ENCODE measurements around the gene COX5B. TPM values are rescaled to one million over a fixed set of nuclear protein-coding genes. Genes with fewer than 3 reads are reported as not detected.
A peak's percentile ranks its signal among the peaks of the same experiment; 100 is the strongest.

Gene COX5B, protein sequence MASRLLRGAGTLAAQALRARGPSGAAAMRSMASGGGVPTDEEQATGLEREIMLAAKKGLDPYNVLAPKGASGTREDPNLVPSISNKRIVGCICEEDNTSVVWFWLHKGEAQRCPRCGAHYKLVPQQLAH
- total RNA-seq (2011; cell fraction: chromatin; rRNA removed; ENCODE audit: low replicate concordance) = 55.0 and 69.6 TPM in 2 replicates
- total RNA-seq (2011; cell fraction: nucleolus; rRNA removed) = 123 and 139 TPM in 2 replicates
- 112 and 121 TPM in 2 replicates for total RNA-seq (2011; cell fraction: nucleoplasm; rRNA removed)
- 1,235 and 1,392 TPM in 2 replicates for total RNA-seq (2014; rRNA removed)
- total RNA-seq (2014; rRNA removed; fragmentation: Illumina TruSeq; extraction: Trizol) = 182 and 199 TPM in 2 replicates
- total RNA-seq (2015; rRNA removed; fragmentation: Illumina TruSeq; extraction: Trizol) = 458 and 535 TPM in 2 replicates
- total RNA-seq (2021) = 536 and 603 TPM in 2 replicates
- 535 and 582 TPM in 2 replicates for polyA plus RNA-seq (2011; rRNA removed)
- polyA plus RNA-seq (2011; cell fraction: cytosol; rRNA removed) = 717 and 760 TPM in 2 replicates
- 365 and 570 TPM in 2 replicates for polyA plus RNA-seq (2011; cell fraction: nucleus; rRNA removed)
- polyA plus RNA-seq (2012) = 526 and 547 TPM in 2 replicates
- 154 and 281 TPM in 2 replicates for polyA plus RNA-seq (2014; fragmentation: Illumina TruSeq; extraction: Trizol)
- polyA plus RNA-seq (2014; fragmentation: Nextera tagmentation; extraction: Ambion mirVana) = 100 to 1,000 TPM; 305 to 487 TPM
- polyA plus RNA-seq (2014; rRNA removed) = 1,304 and 1,424 TPM in 2 replicates
- 60.5 and 61.2 TPM in 2 replicates for polyA minus RNA-seq (2011; rRNA and poly(A)+ RNA removed)
- 88.6 and 115 TPM in 2 replicates for polyA minus RNA-seq (2011; cell fraction: cytosol; rRNA and poly(A)+ RNA removed)
- 46.4 and 75.2 TPM in 2 replicates for polyA minus RNA-seq (2011; cell fraction: nucleus; rRNA and poly(A)+ RNA removed)
- percentile 98 among the genes with signal in this experiment for Bru-seq, nascent RNA
- BruChase-seq, experiment 1, labeled RNA remaining after a 2-hour chase = percentile 95 among the genes with signal in this experiment
- percentile 92 among the genes with signal in this experiment for BruChase-seq, experiment 2, labeled RNA remaining after a 6-hour chase
- long read RNA-seq, experiment 1, transcript COX5B-201 (4 exons, 712 nt) = major isoform, 601 of 635 reads
- long read RNA-seq, experiment 1, partial matches to known transcripts = 20 of 635 reads
- long read RNA-seq, experiment 1, other reads (novel, unspliced or antisense) = 11 of 635 reads
- long read RNA-seq, experiment 2, transcript COX5B-201 (4 exons, 712 nt) = major isoform, 543 of 577 reads
- long read RNA-seq, experiment 2, partial matches to known transcripts = 14 of 577 reads
- long read RNA-seq, experiment 2, other reads (novel, unspliced or antisense) = 17 of 577 reads
- long read RNA-seq, experiment 3, transcript COX5B-201 (4 exons, 712 nt) = major isoform, 765 of 776 reads
- long read RNA-seq, experiment 3, partial matches to known transcripts = 6 of 776 reads
- long read RNA-seq, experiment 3, other reads (novel, unspliced or antisense) = 5 of 776 reads

DNA sequence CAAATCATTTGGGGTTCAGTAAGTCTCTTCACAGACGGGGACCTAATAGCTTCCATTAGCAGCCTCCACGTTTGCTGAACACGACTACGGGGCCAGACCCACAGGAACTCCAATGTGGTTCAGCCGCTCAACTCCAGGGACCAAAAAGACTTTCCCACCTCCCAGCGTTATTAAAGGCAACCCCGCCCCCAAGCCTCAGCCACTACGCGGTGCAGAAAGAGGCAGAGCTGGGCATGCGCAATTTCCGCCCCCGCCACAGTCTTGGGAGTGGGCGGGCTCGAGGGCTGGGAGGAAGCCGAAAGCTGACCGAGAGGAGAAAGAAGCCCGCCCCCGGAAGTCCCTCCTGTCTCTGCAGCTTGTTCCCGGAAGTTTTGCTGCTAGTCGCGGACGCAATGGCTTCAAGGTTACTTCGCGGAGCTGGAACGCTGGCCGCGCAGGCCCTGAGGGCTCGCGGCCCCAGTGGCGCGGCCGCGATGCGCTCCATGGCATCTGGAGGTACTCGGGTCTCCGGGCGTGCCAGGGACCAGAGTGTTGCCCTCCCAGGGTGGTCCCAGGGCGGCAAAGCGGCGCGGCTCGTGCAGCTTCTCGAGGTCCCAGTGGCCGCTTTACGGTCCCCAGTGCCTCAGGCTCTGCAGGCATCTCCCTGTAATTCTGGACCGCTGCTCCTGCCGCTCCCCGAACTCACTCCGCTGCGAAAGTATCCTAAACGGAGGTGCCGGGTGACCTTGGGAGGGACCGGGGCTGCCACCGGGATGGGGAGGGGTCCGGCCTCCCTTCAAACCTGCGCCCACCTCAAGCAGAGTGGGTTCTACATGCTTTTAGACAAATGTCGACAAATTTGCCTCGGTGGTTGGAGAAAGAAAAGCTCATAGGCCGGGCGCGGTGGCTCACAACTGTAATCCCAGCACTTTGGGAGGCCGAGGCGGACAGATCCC lies at the start of gene COX5B:
Gene COX5B (plus strand): TSS at position 368 of the 935 bp plus-strand sequence. CDS start 25 bp downstream, at position 393.
- intact Hi-C loops (cut with micrococcal nuclease) = loop anchor here (1.0 to 10.0 kb wide), 2 partner anchors 18 to 51 kb away; partner anchors contain the start of gene ACTR1B
- peak; percentile 94 for FAIRE-seq
- TF ChIP-seq, protein P1, sequence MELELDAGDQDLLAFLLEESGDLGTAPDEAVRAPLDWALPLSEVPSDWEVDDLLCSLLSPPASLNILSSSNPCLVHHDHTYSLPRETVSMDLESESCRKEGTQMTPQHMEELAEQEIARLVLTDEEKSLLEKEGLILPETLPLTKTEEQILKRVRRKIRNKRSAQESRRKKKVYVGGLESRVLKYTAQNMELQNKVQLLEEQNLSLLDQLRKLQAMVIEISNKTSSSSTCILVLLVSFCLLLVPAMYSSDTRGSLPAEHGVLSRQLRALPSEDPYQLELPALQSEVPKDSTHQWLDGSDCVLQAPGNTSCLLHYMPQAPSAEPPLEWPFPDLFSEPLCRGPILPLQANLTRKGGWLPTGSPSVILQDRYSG (tag; conservative IDR thresholded peaks at IDR 0.05; ENCODE audit: low read depth) = no peak
- TF ChIP-seq RAD51 (IDR thresholded peaks at IDR 0.05; ENCODE audit: borderline replicate concordance, low read depth) (no peak), MYNN (IDR thresholded peaks at IDR 0.05) (no peak), MYNN (CRISPR knock-in tag; IDR thresholded peaks at IDR 0.05) (no peak), TGIF2 (CRISPR knock-in tag; IDR thresholded peaks at IDR 0.05) (no peak), CC2D1A (IDR thresholded peaks at IDR 0.05) (no peak), DDX20 (tag; IDR thresholded peaks at IDR 0.05; ENCODE audit: low read depth) (no peak), ZEB2 (IDR thresholded peaks at IDR 0.05) (no peak), NFYB (IDR thresholded peaks at IDR 0.05; ENCODE audit: extremely low read depth, insufficient read length) (no peak)
- TF ChIP-seq, protein P2, sequence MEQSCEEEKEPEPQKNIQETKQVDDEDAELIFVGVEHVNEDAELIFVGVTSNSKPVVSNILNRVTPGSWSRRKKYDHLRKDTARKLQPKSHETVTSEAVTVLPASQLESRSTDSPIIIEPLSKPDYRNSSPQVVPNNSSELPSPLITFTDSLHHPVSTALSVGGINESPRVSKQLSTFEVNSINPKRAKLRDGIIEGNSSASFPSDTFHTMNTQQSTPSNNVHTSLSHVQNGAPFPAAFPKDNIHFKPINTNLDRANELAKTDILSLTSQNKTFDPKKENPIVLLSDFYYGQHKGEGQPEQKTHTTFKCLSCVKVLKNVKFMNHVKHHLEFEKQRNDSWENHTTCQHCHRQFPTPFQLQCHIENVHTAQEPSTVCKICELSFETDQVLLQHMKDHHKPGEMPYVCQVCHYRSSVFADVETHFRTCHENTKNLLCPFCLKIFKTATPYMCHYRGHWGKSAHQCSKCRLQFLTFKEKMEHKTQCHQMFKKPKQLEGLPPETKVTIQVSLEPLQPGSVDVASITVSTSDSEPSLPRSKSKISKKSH (CRISPR knock-in tag; IDR thresholded peaks at IDR 0.05) = no peak

More for the DNA sequence above, at the start of gene COX5B:
- Histone ChIP-seq H2AFZ (ENCODE audit: low read depth, low read length) (peak within 1 kb of the TSS; percentile 88), H3K4me2 (ENCODE audit: insufficient read depth, low read length) (peak within 1 kb of the TSS; percentile 86), H3K9me3 (replicated peaks; ENCODE audit: control insufficient read depth, insufficient read depth, low read depth, low read length) (no peaks in the 10 kb centered on the region), H3K9me1 (ENCODE audit: control insufficient read depth, insufficient read depth, low read length) (no peaks in the 10 kb centered on the region), H3K79me2 (ENCODE audit: control insufficient read depth, insufficient read depth, low read length) (peaks cover 32% of the 10 kb centered on the region), H3K9ac (ENCODE audit: insufficient read depth in 1 of 2, low read depth in 2 of 2, low read length in 2 of 2) (peak within 1 kb of the TSS; percentile 92 to 100), H3K4me1 (replicated peaks in 1 of 2; ENCODE audit: control insufficient read depth in 2 of 2, insufficient read depth in 2 of 2, low read length in 2 of 2) (peaks cover 13 to 19% of the 10 kb centered on the region in 2 experiments), H3K27ac (ENCODE audit: extremely low read depth, low read depth, low read length) (peak within 1 kb of the TSS; percentile 92), H3K36me3 (ENCODE audit: control insufficient read depth, insufficient read depth, low read length) (peaks cover 38% of the 10 kb centered on the region), H3K27me3 (ENCODE audit: control insufficient read depth in 2 of 2, insufficient read depth in 2 of 2, low read length in 2 of 2) (no peaks in the 10 kb centered on the region), H3K4me3 (peak within 1 kb of the TSS; percentile 81), H4K20me1 (replicated peaks; ENCODE audit: control insufficient read depth, insufficient read depth, low read length) (0 out of 2 replicates have a peak, but pooled peaks cover 4% of the 10 kb centered on the region)
- peak; percentile 95 for ATAC-seq
- ChIA-PET CTCF (ENCODE audit: low intra/inter-chr PET ratio) (interaction anchor here (1.8 kb wide), 1 partner anchor 55 kb away, joined by 8 read pairs; no protein-coding TSS in a partner anchor), POLR2A (interaction anchor here (0.6 to 11.8 kb wide), 12 partner anchors 9 to 73 kb away, joined by 3 to 135 read pairs (median 4); partner anchors contain the start of gene ACTR1B)
- BruUV-seq (replicated peaks) = no TSS peak
- WGBS (ENCODE audit: insufficient coverage, low coverage, missing lambda C conversion rate) = under 1% methylated on average over 61 of the region's 63 CpGs
- peak; percentile 96 to 99 (median 98) for DNase-seq (ENCODE audit: extremely low read depth in 1 of 4, low spot score in 3 of 4)
- in situ Hi-C loops (cut with MboI) = no loop called here

All from K562 (cell line).